HEK293 (cell line): ENCODE measurements around the gene APOBR.
"Not testable (repeated sequence)": the region's sequence is repeated elsewhere in the genome, so short reads cannot be mapped to it uniquely, and the experiment has no call there.

ENCODE experiments used
- CTCF ChIA-PET: fragments of 350-600 bp; formaldehyde crosslinking; extraction: SDS; loops from one replicate; lab custom pipeline; 2021; ENCODE audit warnings: antibody characterized with exemption; lab: Yijun Ruan, JAX
- POLR2A ChIA-PET: fragments of 300-600 bp; formaldehyde crosslinking; extraction: SDS; loops from one replicate; lab custom pipeline; 2020; ENCODE audit warnings: antibody characterized with exemption, inconsistent platforms; lab: Yijun Ruan, JAX
- H3K27ac ChIP-seq: fragments of 200-500 bp; sonication (Bioruptor generic); 2 replicates; pipeline ENCODE4 v1.5.1; 2014; ENCODE audit warnings: low read depth, low read length, control low read depth, inconsistent platforms; ENCODE audit errors: extremely low read depth
- H3K36me3 ChIP-seq, 2 experiments: fragments of 200-500 bp in 1 of 2; sonication (Bioruptor generic) in 1 of 2; 1 replicate in 1 of 2; 2 replicates in 1 of 2; pipeline ENCODE4 v1.5.1; 2014 to 2017; ENCODE audit warnings: inconsistent platforms in 2 of 2, low read length in 2 of 2; ENCODE audit not compliant: control insufficient read depth in 2 of 2, insufficient read depth in 1 of 2
- H3K4me1 ChIP-seq: fragments of 200-500 bp; sonication (Bioruptor generic); 2 replicates; pipeline ENCODE4 v1.5.1; 2014; ENCODE audit warnings: mild to moderate bottlenecking, low read length, inconsistent platforms; ENCODE audit not compliant: control insufficient read depth, insufficient read depth
- H3K4me3 ChIP-seq: 2 replicates; pipeline ENCODE4 v1.5.1; 2011; ENCODE audit warnings: low read depth, mild to moderate bottlenecking, control low read depth, low read length, moderate library complexity
- H3K9me3 ChIP-seq: fragments of 200-500 bp; sonication (Bioruptor generic); 2 replicates; pipeline ENCODE4 v1.5.1; 2014; ENCODE audit warnings: low read depth, low read length, inconsistent platforms; ENCODE audit not compliant: control insufficient read depth, insufficient read depth
- GFI1B ChIP-seq: fragments of 450-650 bp; formaldehyde crosslinking; IDR thresholded peaks from 2 replicates; pipeline ENCODE4 v1.5.1; 2016; ENCODE audit warnings: missing biosample characterization, missing genetic modification characterization
- GLIS2 ChIP-seq: fragments of 450-650 bp; formaldehyde crosslinking; IDR thresholded peaks from 2 replicates; pipeline ENCODE4 v1.5.1; 2016; ENCODE audit warnings: missing biosample characterization, missing genetic modification characterization
- KLF17 ChIP-seq: fragments of 450-650 bp; formaldehyde crosslinking; IDR thresholded peaks from 2 replicates; pipeline ENCODE4 v1.5.1; 2016; ENCODE audit warnings: missing biosample characterization, missing genetic modification characterization
- ZBTB21 ChIP-seq: fragments of 450-650 bp; formaldehyde crosslinking; IDR thresholded peaks from 2 replicates; pipeline ENCODE4 v1.5.1; 2017; ENCODE audit warnings: missing biosample characterization, missing genetic modification characterization
- ZFP41 ChIP-seq: fragments of 450-650 bp; formaldehyde crosslinking; IDR thresholded peaks from 2 replicates; pipeline ENCODE4 v1.5.1; 2016; ENCODE audit warnings: missing biosample characterization, missing genetic modification characterization, borderline replicate concordance
- ZNF133 ChIP-seq: fragments of 450-650 bp; formaldehyde crosslinking; IDR thresholded peaks from 2 replicates; pipeline ENCODE4 v1.5.1; 2016; ENCODE audit warnings: missing biosample characterization, missing genetic modification characterization
- ZNF155 ChIP-seq: fragments of 450-650 bp; formaldehyde crosslinking; IDR thresholded peaks from 2 replicates; pipeline ENCODE4 v1.5.1; 2016; ENCODE audit warnings: missing biosample characterization, missing genetic modification characterization
- ZNF23 ChIP-seq: fragments of 450-650 bp; formaldehyde crosslinking; IDR thresholded peaks from 2 replicates; pipeline ENCODE4 v1.5.1; 2016; ENCODE audit warnings: missing biosample characterization, missing genetic modification characterization, borderline replicate concordance
- ZNF341 ChIP-seq: fragments of 450-650 bp; formaldehyde crosslinking; IDR thresholded peaks from 2 replicates; pipeline ENCODE4; 2016; ENCODE audit warnings: low read depth, missing biosample characterization, missing genetic modification characterization
- ZNF394 ChIP-seq: fragments of 450-650 bp; formaldehyde crosslinking; IDR thresholded peaks from 2 replicates; pipeline ENCODE4 v1.5.1; 2016; ENCODE audit warnings: missing biosample characterization, missing genetic modification characterization, mild to moderate bottlenecking, moderate library complexity, borderline replicate concordance
- ZNF623 ChIP-seq: fragments of 450-650 bp; formaldehyde crosslinking; IDR thresholded peaks from 2 replicates; pipeline ENCODE4 v1.5.1; 2016; ENCODE audit warnings: missing biosample characterization, missing genetic modification characterization
- ZNF645 ChIP-seq: fragments of 450-650 bp; formaldehyde crosslinking; IDR thresholded peaks from 2 replicates; pipeline ENCODE4; 2016; ENCODE audit warnings: missing biosample characterization, missing genetic modification characterization
- ZNF707 ChIP-seq: fragments of 450-650 bp; formaldehyde crosslinking; IDR thresholded peaks from 2 replicates; pipeline ENCODE4 v1.5.1; 2016; ENCODE audit warnings: missing biosample characterization, missing genetic modification characterization
- TF ChIP-seq, protein P1 (sequence below): fragments of 450-650 bp; formaldehyde crosslinking; IDR thresholded peaks from 2 replicates; pipeline ENCODE4 v1.5.1; 2016; ENCODE audit warnings: missing biosample characterization, missing genetic modification characterization
- TF ChIP-seq, protein P2 (sequence below): fragments of 450-650 bp; formaldehyde crosslinking; IDR thresholded peaks from 2 replicates; pipeline ENCODE4 v1.5.1; 2016; ENCODE audit warnings: missing biosample characterization, missing genetic modification characterization, borderline replicate concordance

APOBR gene

DNA sequence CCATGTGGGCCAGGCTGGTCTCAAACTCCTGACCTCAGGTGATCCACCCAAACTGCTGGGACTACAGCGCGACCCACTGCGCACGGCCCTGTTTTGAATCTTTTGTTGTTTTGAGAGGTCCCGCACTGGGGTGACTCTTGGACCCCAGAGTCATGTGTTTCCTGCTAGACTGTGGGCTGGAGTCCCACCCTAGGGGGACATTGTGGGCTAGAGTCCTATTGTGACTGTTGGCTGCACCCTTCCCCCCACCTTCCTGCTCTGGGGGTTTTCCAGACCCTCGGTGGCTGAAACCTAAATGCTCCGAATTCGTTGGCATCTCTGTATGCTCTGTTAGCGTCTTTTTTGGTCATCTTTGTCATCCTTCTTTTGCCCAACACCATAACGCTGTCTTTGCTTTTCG lies 28.3 kb downstream of the APOBR start:
- TF ChIP-seq, protein P1, sequence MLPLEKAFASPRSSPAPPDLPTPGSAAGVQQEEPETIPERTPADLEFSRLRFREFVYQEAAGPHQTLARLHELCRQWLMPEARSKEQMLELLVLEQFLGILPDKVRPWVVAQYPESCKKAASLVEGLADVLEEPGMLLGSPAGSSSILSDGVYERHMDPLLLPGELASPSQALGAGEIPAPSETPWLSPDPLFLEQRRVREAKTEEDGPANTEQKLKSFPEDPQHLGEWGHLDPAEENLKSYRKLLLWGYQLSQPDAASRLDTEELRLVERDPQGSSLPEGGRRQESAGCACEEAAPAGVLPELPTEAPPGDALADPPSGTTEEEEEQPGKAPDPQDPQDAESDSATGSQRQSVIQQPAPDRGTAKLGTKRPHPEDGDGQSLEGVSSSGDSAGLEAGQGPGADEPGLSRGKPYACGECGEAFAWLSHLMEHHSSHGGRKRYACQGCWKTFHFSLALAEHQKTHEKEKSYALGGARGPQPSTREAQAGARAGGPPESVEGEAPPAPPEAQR (tag by site-specific recombination) = no peak
- TF ChIP-seq, protein P2, sequence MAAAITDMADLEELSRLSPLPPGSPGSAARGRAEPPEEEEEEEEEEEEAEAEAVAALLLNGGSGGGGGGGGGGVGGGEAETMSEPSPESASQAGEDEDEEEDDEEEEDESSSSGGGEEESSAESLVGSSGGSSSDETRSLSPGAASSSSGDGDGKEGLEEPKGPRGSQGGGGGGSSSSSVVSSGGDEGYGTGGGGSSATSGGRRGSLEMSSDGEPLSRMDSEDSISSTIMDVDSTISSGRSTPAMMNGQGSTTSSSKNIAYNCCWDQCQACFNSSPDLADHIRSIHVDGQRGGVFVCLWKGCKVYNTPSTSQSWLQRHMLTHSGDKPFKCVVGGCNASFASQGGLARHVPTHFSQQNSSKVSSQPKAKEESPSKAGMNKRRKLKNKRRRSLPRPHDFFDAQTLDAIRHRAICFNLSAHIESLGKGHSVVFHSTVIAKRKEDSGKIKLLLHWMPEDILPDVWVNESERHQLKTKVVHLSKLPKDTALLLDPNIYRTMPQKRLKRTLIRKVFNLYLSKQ (tag by site-specific recombination) = no peak
- TF ChIP-seq ZNF155 (tag by site-specific recombination) = no peak
- ChIA-PET CTCF (no interaction called here), POLR2A (no interaction called here)
- H3K9me3 ChIP-seq = no peaks in the 10 kb centered on the region
- H3K36me3 ChIP-seq = no peaks in the 10 kb centered on the region
- no peak overlapping the region for H3K27ac ChIP-seq
- no peak overlapping the region for H3K4me3 ChIP-seq
- H3K4me1 ChIP-seq = no peaks in the 10 kb centered on the region

DNA sequence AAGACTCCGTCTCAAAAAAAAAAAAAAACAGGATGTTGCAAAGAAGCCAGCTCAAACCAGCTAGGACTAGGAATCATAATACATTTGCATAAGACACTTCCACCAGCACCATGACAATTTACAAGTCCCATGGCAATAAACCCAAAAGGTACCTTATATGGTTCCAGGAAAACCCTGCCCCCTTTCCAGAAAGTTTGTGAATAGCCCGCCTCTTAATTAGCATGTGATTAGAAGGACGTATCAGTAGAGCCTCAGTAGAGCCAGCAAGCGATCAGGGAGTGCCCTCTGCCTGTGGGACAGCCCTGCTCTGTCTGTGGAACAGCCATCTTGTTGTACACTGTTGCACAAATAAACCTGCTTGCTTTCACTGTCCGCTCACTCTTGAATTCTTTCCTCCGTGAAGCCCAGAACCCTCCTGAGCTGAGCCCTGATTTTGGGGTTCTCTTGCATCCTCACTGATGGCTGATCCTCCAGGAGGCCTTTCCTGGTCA lies 30.3 kb downstream of the APOBR start:
- Histone ChIP-seq H3K4me3 (no peak overlapping the region), H3K9me3 (no peaks in the 10 kb centered on the region), H3K36me3 (no peaks in the 10 kb centered on the region), H3K4me1 (no peaks in the 10 kb centered on the region), H3K27ac (no peak overlapping the region)
- CTCF ChIA-PET = interaction anchor here (0.6 kb wide), 1 partner anchor 450 kb away, joined by 3 read pairs; no protein-coding TSS in a partner anchor
- TF ChIP-seq ZNF341 (tag by site-specific recombination) = peak; percentile 75
- no peak for TF ChIP-seq ZBTB21 (tag by site-specific recombination)
- POLR2A ChIA-PET = no interaction called here

DNA sequence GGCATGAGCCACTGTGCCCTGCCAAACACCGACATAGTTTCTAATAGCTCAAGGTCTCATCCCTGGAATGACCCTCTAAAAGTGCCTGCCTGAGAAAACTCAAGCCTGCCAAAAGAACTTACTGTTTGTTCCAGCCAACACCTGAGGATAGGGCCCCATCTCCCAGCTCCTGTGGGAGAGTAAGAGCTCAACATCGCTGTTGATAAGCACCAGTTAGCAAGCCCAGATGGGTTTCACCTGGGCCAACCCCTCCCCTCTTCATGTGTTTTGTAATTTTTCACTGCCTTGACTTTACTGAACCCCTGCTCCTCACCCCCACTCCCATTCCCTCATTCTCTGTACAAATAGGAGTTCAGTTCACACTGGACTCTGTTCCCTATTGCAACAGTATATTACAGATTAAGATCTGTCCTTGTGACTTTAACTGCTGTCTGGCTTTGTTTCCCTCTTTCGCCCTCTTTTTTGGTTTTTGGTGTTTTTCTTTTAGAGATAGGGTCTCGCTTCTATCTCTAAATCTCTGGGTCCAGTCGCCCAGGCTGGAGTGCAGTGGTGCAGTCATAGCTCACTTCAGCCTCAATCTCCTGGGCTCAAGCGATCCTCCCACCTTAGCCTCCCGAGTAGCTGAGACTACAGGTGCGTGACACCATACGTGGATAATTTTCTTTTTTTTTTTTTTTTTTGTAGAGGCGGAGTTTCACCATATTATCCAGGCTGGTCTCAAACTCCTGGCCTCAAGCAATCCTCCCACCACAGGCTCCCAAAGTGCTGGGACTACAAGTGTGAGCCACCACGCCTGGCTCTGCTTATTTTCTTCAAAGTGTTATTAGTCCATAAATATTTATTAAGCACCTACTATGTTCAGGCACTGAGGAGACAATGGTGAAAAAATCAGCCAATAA lies 32.0 kb downstream of the APOBR start:
- H3K27ac ChIP-seq = no peak overlapping the region
- no peaks in the 10 kb centered on the region for H3K4me1 ChIP-seq
- H3K36me3 ChIP-seq = no peaks in the 10 kb centered on the region
- ChIA-PET POLR2A (no interaction called here), CTCF (no interaction called here)
- H3K9me3 ChIP-seq = no peaks in the 10 kb centered on the region
- H3K4me3 ChIP-seq = no peak overlapping the region
- TF ChIP-seq ZNF394 (tag by site-specific recombination) = no peak
- no peak for TF ChIP-seq ZNF707 (tag by site-specific recombination)

- H3K36me3 ChIP-seq, H3K27ac ChIP-seq, H3K4me3 ChIP-seq, POLR2A ChIA-PET, H3K9me3 ChIP-seq, CTCF ChIA-PET, H3K4me1 ChIP-seq: not testable (repeated sequence)
Measured at GRCh38 chr16:28527100-28527785, 32.8 kb downstream of the APOBR start.

GRCh38 chr16:28527985-28528384 lies 33.5 kb downstream of the APOBR start:
- no peaks in the 10 kb centered on the region for H3K36me3 ChIP-seq
- no peak overlapping the region for H3K4me3 ChIP-seq
- ChIA-PET POLR2A (no interaction called here), CTCF (interaction anchor here (0.6 kb wide), 1 partner anchor 16 kb away, joined by 4 read pairs; no protein-coding TSS in a partner anchor)
- H3K4me1 ChIP-seq = no peaks in the 10 kb centered on the region
- H3K9me3 ChIP-seq = no peaks in the 10 kb centered on the region
- no peak overlapping the region for H3K27ac ChIP-seq
- no peak for TF ChIP-seq ZFP41 (tag by site-specific recombination)
- no peak for TF ChIP-seq GLIS2 (tag by site-specific recombination)
- no peak for TF ChIP-seq ZNF707 (tag by site-specific recombination)
- TF ChIP-seq KLF17 (tag by site-specific recombination) = no peak
- TF ChIP-seq GFI1B (tag by site-specific recombination) = no peak
- TF ChIP-seq ZNF133 = no peak
- TF ChIP-seq ZNF623 (tag by site-specific recombination) = no peak
- TF ChIP-seq ZNF645 (tag by site-specific recombination) = no peak
- TF ChIP-seq ZNF23 (tag by site-specific recombination) = no peak
